Posterior vena cava (tissue), 2 donors: Measurements from ENCODE around the gene ARHGAP23. TPM values are rescaled to one million over a fixed set of nuclear protein-coding genes. Genes with fewer than 3 reads are reported as not detected.

ENCODE experiments used
- DNase-seq: peaks from one replicate; pipeline ENCODE4 v3.0.0-alpha.2; 2020; ENCODE audit warnings: low spot score
- intact Hi-C, 2 donors: fragments of 100-400 bp; cut with DNase I; formaldehyde crosslinking; loops; one replicate each; pipeline versions ENCODE4 v1.14.1 to v1.14.2; 2022 to 2023
- total RNA-seq, 2 donors: library from RNA; stranded (reverse); fragmentation: NEBNext Ultra II Directional; extraction: Animal tissue kit (Norgen Biotek cat#: 25700); gene quantifications; one replicate each; pipeline ENCODE4 v1.2.1, GENCODE V29; 2021
- donor health status: DM: yes; HTN: yes; CAD: no.
- donor health status: DM: yes; HTN: yes; CAD: no.

ARHGAP23 gene
- total RNA-seq, 2 donors from 2014 or later = 72.9 to 90.4 TPM

DNA sequence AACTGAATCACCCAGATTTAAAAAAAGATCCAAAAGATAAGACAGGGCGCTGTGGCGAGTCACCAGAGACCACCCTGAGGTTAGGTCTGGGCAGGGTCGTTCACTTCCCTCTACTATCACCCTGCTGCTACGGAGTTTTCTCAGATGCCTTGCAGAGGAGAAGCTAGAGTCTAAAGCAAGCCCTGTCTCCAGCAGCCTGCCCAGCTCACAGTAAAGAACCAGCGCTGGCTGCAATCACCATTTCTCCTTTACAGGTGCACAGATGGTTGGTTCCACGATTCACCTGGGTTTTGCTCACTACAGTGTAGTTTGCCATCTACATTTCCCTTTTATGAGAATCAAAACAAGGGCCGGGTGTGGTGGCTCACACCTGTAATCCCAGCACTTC lies 106.2 kb downstream of the ARHGAP23 start:
- no peak for DNase-seq
- intact Hi-C loops = no loop called here

DNA sequence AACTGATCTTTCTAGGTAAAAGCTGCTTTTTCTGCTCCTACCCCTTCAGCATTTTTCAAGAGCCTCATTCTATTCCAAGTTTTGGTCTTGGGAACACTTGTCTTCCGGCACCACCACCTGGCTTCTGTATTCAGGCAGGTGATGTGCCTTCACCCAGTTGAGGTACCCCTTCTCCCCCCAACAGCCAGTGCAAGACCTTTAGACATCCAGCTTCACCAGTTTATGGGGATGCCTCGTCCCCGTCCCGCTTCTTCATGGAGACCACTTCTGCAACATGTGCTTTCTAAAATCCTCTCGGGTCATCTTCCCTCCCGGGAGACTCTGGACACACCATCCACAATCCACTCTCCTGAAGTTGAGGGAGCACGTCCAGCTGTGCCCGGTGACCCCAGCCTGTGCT lies 107.6 kb downstream of the ARHGAP23 start:
- intact Hi-C loops = no loop called here
- DNase-seq = no peak

- DNase-seq = no peak
- intact Hi-C loops = no loop called here
Measured at GRCh38 chr17:38536661-38537060, 108.4 kb downstream of the ARHGAP23 start.

- DNase-seq = no peak
- intact Hi-C loops = no loop called here
Measured at GRCh38 chr17:38538906-38539305, 110.6 kb downstream of the ARHGAP23 start.

DNA sequence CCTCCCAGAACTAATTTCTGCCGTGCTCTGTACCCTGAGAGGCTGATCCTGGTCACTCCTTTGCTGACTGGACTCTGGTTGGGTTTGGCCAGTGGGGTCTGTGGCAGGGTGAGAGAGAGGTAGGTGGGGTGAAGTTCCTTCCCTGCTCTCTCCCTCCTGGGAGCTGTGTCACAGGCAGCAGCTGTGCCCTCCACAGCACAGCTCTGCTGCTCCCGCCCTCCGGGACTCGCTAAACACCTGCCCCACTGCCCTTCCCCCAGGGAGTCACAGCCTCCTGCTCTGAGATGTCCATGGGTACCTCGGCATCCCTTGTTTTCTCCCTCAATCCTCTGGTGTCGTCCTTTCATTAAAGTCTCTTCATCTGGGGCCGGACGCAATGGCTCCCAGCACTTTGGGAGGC lies 111.1 kb downstream of the ARHGAP23 start:
- intact Hi-C loops = no loop called here

DNA sequence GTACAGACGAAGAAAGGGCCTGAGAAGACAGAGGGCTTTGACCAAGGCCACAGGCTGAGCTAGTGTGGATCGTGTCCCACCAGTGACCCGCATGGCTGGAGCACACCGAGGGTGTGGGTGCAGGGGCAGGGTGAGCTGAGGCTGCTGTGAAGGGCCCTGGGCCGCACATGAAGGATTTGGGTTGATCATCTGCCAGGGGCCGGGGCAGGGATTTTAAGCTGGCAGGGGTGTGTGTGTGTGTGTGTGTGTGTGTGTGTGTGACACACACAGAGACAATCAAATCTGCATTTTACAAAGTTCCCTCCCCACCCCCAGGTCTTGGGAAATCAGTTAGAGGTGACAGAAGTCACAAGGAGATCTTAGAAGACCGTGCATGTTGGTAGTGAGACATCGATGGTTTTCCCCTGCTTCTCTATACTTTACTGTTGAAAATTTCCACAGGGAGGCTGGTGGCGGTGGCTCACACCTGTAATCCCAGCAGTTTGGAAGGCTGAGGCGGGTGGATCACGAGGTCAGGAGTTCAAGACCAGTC lies 112.3 kb downstream of the ARHGAP23 start:
- intact Hi-C loops = no loop called here
- no peak for DNase-seq

More for the DNA sequence above, 111.1 kb downstream of the ARHGAP23 start:
- DNase-seq = no peak

DNA sequence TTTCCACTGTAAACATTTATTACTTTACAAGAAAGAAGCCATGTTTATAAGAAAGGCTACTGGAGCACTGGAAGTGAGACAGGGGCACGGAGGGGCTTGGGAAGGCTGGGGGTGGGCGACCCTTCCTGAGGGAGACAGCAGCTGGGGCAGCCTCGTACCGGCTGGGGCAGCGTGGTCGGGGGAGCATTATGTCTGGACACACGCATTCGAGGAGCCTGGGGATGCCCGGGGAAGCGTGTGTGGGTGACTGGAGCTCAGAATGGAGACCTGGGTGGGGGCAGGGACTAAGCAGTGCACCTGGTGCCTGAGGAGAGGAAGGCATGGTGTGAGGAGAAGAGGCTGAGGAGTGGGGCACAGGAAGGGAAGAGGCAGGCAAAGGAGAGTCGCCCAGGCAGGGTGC lies 113.0 kb downstream of the ARHGAP23 start:
- DNase-seq = no peak
- intact Hi-C loops = no loop called here

DNA sequence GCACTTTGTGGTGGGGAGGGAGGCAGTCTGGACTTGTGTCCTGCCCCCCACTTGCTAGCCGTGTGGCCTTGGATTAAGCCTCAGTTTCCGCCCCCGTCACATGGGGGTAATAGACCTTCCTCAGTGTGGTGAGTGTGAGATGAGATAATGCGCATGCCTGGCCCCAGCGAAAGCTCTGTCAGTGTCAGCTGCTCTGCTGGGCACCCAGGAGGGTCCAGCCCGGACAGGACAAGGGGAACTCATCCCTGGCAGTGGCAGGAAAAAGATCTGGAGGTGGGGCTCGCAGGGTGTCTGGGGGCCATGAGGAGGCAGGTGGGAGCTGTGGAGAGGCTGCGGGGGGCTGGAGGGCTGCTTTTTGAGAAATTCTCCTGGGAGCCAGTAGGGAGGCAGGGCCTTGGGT lies 114.0 kb downstream of the ARHGAP23 start:
- intact Hi-C loops = no loop called here
- DNase-seq = no peak

DNA sequence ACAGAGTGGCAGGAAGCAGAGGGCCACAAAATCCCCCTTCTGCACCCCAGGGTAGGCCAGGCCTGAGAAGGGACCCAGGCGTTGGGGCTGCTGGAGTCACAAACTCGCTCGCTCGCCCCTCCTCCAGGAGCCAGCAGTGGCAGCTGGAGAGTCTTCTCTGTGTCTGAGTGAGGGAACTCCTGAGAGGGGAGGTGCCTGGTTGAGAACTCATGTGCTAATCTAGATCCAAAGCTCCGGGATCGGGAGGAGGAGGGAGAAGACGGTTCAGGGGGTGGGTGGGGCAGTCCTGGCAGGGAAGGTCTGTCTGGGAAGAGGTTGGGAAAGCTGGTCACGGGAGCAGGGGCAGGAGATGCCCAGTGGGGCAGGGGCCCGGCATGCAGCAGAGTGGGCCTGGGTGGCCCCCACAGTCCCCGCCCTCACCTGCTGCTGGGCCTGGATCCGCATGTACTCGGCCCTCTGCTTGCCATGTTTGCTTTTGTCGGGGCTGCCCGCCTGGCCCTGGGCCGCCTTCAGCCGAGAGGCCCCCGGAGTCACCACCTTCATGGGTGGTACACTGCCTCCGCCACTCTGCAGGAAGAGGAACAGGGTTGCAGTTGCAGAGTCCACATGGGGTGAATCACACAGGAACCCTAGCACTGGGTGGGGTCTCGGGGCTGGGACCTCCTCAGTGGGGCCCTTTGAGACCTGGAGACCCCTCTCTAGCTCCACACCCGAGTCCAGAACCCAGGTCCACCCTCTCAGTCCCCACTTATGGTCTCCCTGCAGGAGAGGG lies 115.3 kb downstream of the ARHGAP23 start:
- intact Hi-C loops = loop anchor here in 1 of 2 donors (2.0 kb wide), 1 partner anchor 33 kb away; no protein-coding TSS in a partner anchor
- no peak for DNase-seq

- intact Hi-C loops = loop anchor here in 1 of 2 donors (2.0 kb wide), 1 partner anchor 32 kb away; no protein-coding TSS in a partner anchor
- no peak for DNase-seq
Measured at GRCh38 chr17:38544175-38544838, 116.0 kb downstream of the ARHGAP23 start.

GRCh38 chr17:38544839-38545209 lies 116.6 kb downstream of the ARHGAP23 start:
- no peak for DNase-seq
- intact Hi-C loops = loop anchor here in 1 of 2 donors (2.0 kb wide), 1 partner anchor 32 kb away; no protein-coding TSS in a partner anchor

DNA sequence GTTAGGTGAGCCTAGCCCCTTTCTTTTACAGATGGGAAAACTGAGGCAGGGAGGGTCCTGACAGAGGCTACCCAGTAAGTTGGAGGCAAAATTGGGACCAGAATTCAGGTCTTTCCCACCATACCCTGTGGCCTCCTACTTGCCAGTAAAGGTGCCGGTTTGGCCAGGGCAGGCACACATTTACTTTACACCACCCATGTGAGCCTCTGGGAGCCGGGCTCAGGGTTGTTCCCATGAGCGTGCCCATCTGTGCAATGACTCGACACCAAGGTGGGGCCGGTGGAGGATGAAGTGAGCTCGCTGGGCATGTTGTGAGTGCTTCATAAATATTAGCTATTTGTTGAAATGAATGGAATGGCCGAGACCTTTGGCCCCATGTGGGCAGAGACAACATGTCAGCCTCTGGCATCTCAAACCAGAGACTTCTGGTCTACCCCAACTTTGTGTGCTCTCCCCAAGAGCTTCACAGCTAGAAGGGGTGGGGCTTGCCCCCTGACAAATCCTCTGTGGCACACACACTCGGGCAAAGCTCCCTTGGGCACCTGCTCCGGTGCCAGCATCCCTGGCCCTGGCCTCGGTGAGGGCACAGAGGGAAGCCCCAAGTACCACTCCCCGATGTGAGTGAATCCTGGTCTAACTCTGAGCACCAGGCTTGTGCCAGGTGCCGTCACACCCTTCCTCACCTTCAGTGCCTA lies 117.4 kb downstream of the ARHGAP23 start:
- intact Hi-C loops = loop anchor here in 1 of 2 donors (2.0 kb wide), 1 partner anchor 31 kb away; no protein-coding TSS in a partner anchor
- no peak for DNase-seq

- intact Hi-C loops = no loop called here
- DNase-seq = no peak
Measured at GRCh38 chr17:38546396-38546795, 118.1 kb downstream of the ARHGAP23 start.

DNA sequence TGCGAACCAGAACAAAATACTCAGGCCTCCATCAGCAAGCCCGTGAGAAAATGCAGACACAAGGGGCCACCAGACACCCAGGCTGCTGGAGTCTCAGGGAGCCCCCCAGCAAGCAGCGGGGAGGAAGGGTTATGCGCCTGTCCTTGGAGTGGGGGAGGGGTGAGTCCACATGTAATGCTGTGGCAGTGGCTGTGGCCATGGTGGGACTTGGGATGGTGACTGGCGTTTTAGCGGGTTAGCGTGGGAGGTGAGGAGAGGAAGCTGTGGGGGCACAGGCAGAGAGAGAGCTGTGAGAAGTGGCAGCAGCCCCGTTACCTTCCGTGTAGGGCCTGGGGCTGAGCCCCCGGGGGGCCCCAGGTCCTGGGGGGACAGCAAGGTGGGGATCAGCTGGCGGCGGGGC lies 119.2 kb downstream of the ARHGAP23 start:
- intact Hi-C loops = no loop called here
- DNase-seq = no peak

DNA sequence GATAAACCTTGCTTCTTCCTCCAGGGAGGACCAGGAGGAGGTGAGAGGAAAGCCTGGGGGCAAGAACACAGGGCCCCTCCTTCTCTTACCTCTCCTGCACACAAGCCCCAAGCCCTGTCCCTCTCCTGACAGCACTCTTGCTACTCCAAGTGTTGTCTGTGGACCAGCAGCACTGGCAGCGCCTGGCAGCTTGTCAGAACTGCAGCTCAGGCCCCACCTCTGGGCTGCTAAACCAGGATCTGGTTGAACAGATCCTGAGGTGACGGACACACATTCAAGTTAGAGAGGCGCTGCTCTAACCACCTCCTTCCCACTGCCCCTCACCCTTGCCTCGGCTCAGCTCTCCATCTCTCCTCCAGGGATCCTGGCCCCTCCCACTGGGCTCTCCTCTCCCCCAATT lies 121.0 kb downstream of the ARHGAP23 start:
- no peak for DNase-seq
- intact Hi-C loops = no loop called here

DNA sequence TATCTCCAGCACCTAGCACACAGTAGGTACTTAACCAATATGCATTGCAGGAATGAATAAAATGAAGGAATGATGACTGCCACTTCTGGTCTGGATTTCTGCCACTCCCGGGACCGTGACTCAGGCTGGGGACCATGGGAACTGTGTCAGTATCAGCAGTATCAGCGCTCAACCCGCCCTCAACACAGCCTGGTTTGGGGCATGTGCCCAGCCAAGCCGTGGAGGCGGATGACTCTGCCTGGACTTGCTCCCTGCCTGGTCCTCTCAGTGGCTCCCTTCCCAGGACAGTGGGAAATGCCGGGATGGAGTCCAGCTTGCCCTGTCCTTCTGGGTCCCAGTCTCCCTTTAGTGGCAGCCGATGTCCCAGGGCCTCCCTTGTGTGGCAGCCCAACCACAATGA lies 122.4 kb downstream of the ARHGAP23 start:
- DNase-seq = peak; percentile 88

GRCh38 chr17:38551121-38551520 lies 122.9 kb downstream of the ARHGAP23 start:
- DNase-seq = no peak
- intact Hi-C loops = loop anchor here in 1 of 2 donors (10.0 kb wide), 1 partner anchor 114 kb away; no protein-coding TSS in a partner anchor

More for the DNA sequence above, 122.4 kb downstream of the ARHGAP23 start:
- intact Hi-C loops = loop anchor here in 1 of 2 donors (10.0 kb wide), 1 partner anchor 114 kb away; no protein-coding TSS in a partner anchor

GRCh38 chr17:38552343-38552742 lies 124.1 kb downstream of the ARHGAP23 start:
- intact Hi-C loops = loop anchor here in 1 of 2 donors (10.0 kb wide), 1 partner anchor 112 kb away; no protein-coding TSS in a partner anchor
- no peak for DNase-seq
